ENCODE data around the gene NBDY. TPM values are rescaled to one million over a fixed set of nuclear protein-coding genes. Genes with fewer than 3 reads are reported as not detected.

Gene NBDY
- total RNA-seq, 1 experiment from 2014 or later = 44.7 TPM

DNA sequence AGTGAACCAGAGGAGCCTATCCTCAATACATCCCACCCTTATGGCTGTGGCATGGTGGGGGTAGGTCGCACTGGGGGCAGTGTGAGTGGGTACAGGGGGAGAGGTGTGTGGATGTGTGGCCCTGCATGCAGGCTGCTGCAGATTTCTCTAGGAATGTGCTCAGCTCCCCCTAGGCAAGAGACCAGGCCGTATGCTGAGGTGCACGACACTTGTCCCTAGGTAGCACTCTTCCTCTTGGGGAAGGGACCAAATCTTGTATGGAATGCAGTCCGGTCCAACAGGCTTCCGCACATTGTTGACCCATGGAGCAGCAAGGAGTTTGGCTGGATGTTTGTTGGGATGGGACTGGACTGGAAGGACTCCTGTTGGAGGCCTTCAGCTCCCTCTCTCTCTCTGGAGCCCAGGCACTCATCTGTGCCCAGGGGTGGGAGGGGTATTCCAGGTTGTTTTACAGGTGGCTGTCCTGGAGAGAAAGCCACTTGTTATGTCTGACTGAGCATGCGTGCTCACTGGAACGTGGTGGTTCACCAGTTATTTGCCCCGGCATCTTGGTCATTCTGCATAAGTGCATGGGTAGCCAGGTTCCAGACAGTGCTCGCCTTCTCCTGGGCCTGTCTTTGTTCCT, 55.1 kb downstream of the NBDY start (continued):
- no peak for TF ChIP-seq TEAD1 (CRISPR knock-in tag; IDR thresholded peaks at IDR 0.05)
- TF ChIP-seq ZNF671 (CRISPR knock-in tag; IDR thresholded peaks at IDR 0.05) = no peak
- TF ChIP-seq NR2C2 (CRISPR knock-in tag; IDR thresholded peaks at IDR 0.05) = no peak
- no peak for TF ChIP-seq GRHL2 (CRISPR knock-in tag; IDR thresholded peaks at IDR 0.05; ENCODE audit: insufficient replicate concordance, severe bottlenecking)
- no peak for TF ChIP-seq NFE2L1 (CRISPR knock-in tag; IDR thresholded peaks at IDR 0.05)

DNA sequence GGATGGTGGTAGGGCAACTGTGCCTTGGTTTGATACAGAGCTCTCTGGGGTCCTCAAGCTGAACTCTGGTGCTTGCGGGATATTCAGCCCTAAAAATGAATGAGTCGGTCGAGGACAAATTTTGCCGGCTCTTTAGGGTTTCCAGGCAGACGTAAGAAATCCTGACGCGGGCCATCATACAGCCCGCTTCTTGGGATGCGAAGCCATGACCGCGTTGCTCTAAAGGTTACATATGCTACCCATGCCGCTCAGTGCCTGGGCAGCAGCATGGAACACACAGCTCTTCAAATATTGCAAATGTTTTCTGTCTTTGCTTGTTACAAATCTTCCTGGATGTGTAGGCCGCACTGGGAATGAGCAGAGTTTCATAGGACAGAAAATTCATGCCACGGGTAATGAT, 55.6 kb downstream of the NBDY start:
- Mint-ChIP-seq H3K9me3 (no peaks in the 10 kb centered on the region), H3K4me3 (no peak overlapping the region), H3K27ac (no peak overlapping the region), H3K4me1 (peaks cover 22% of the 10 kb centered on the region), H3K36me3 (peaks cover 8% of the 10 kb centered on the region; the same call in 1 of the 2 replicates), H3K27me3 (ENCODE audit: low read depth) (no peaks in the 10 kb centered on the region)
- ChIA-PET POLR2A (no interaction called here), CTCF (no interaction called here)
- ATAC-seq = no peak
- TF ChIP-seq SP1 (CRISPR knock-in tag; conservative IDR thresholded peaks at IDR 0.05) (no peak), HMGA2 (CRISPR knock-in tag; IDR thresholded peaks at IDR 0.05) (no peak), ZNF317 (CRISPR knock-in tag; IDR thresholded peaks at IDR 0.05; ENCODE audit: borderline replicate concordance, low read depth) (no peak), ZNF121 (CRISPR knock-in tag; IDR thresholded peaks at IDR 0.05) (no peak), RORB (CRISPR knock-in tag; IDR thresholded peaks at IDR 0.05) (no peak), SMAD4 (CRISPR knock-in tag; IDR thresholded peaks at IDR 0.05) (no peak), FOXK1 (CRISPR knock-in tag; IDR thresholded peaks at IDR 0.05) (no peak)
- TF ChIP-seq, protein P1, sequence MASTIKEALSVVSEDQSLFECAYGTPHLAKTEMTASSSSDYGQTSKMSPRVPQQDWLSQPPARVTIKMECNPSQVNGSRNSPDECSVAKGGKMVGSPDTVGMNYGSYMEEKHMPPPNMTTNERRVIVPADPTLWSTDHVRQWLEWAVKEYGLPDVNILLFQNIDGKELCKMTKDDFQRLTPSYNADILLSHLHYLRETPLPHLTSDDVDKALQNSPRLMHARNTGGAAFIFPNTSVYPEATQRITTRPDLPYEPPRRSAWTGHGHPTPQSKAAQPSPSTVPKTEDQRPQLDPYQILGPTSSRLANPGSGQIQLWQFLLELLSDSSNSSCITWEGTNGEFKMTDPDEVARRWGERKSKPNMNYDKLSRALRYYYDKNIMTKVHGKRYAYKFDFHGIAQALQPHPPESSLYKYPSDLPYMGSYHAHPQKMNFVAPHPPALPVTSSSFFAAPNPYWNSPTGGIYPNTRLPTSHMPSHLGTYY (CRISPR knock-in tag; IDR thresholded peaks at IDR 0.05) = no peak
- TF ChIP-seq, protein P2, sequence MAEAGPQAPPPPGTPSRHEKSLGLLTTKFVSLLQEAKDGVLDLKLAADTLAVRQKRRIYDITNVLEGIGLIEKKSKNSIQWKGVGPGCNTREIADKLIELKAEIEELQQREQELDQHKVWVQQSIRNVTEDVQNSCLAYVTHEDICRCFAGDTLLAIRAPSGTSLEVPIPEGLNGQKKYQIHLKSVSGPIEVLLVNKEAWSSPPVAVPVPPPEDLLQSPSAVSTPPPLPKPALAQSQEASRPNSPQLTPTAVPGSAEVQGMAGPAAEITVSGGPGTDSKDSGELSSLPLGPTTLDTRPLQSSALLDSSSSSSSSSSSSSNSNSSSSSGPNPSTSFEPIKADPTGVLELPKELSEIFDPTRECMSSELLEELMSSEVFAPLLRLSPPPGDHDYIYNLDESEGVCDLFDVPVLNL (CRISPR knock-in tag; IDR thresholded peaks at IDR 0.05; ENCODE audit: borderline replicate concordance, low read depth) = no peak
- TF ChIP-seq, protein P3, sequence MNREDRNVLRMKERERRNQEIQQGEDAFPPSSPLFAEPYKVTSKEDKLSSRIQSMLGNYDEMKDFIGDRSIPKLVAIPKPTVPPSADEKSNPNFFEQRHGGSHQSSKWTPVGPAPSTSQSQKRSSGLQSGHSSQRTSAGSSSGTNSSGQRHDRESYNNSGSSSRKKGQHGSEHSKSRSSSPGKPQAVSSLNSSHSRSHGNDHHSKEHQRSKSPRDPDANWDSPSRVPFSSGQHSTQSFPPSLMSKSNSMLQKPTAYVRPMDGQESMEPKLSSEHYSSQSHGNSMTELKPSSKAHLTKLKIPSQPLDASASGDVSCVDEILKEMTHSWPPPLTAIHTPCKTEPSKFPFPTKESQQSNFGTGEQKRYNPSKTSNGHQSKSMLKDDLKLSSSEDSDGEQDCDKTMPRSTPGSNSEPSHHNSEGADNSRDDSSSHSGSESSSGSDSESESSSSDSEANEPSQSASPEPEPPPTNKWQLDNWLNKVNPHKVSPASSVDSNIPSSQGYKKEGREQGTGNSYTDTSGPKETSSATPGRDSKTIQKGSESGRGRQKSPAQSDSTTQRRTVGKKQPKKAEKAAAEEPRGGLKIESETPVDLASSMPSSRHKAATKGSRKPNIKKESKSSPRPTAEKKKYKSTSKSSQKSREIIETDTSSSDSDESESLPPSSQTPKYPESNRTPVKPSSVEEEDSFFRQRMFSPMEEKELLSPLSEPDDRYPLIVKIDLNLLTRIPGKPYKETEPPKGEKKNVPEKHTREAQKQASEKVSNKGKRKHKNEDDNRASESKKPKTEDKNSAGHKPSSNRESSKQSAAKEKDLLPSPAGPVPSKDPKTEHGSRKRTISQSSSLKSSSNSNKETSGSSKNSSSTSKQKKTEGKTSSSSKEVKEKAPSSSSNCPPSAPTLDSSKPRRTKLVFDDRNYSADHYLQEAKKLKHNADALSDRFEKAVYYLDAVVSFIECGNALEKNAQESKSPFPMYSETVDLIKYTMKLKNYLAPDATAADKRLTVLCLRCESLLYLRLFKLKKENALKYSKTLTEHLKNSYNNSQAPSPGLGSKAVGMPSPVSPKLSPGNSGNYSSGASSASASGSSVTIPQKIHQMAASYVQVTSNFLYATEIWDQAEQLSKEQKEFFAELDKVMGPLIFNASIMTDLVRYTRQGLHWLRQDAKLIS (CRISPR knock-in tag; IDR thresholded peaks at IDR 0.05; ENCODE audit: borderline replicate concordance) = no peak
- TF ChIP-seq, protein P4, sequence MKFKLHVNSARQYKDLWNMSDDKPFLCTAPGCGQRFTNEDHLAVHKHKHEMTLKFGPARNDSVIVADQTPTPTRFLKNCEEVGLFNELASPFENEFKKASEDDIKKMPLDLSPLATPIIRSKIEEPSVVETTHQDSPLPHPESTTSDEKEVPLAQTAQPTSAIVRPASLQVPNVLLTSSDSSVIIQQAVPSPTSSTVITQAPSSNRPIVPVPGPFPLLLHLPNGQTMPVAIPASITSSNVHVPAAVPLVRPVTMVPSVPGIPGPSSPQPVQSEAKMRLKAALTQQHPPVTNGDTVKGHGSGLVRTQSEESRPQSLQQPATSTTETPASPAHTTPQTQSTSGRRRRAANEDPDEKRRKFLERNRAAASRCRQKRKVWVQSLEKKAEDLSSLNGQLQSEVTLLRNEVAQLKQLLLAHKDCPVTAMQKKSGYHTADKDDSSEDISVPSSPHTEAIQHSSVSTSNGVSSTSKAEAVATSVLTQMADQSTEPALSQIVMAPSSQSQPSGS (CRISPR knock-in tag; IDR thresholded peaks at IDR 0.05; ENCODE audit: borderline replicate concordance, low read depth) = no peak
- TF ChIP-seq, protein P5, sequence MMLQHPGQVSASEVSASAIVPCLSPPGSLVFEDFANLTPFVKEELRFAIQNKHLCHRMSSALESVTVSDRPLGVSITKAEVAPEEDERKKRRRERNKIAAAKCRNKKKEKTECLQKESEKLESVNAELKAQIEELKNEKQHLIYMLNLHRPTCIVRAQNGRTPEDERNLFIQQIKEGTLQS (CRISPR knock-in tag; conservative IDR thresholded peaks at IDR 0.05) = no peak
- no peak for DNase-seq (ENCODE audit: low spot score)
